ENCODE results near the gene HIPK2.

GRCh38 chr7:139713526-139714162 lies 64.2 kb downstream of the HIPK2 start:
- TF ChIP-seq, protein P1, sequence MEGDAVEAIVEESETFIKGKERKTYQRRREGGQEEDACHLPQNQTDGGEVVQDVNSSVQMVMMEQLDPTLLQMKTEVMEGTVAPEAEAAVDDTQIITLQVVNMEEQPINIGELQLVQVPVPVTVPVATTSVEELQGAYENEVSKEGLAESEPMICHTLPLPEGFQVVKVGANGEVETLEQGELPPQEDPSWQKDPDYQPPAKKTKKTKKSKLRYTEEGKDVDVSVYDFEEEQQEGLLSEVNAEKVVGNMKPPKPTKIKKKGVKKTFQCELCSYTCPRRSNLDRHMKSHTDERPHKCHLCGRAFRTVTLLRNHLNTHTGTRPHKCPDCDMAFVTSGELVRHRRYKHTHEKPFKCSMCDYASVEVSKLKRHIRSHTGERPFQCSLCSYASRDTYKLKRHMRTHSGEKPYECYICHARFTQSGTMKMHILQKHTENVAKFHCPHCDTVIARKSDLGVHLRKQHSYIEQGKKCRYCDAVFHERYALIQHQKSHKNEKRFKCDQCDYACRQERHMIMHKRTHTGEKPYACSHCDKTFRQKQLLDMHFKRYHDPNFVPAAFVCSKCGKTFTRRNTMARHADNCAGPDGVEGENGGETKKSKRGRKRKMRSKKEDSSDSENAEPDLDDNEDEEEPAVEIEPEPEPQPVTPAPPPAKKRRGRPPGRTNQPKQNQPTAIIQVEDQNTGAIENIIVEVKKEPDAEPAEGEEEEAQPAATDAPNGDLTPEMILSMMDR (IDR thresholded peaks at IDR 0.05; ENCODE audit: low read depth, low read length), result no peak
- no peak for TF ChIP-seq POLR2A (IDR thresholded peaks at IDR 0.05; ENCODE audit: extremely low read depth, insufficient read length)
- TF ChIP-seq MYC (IDR thresholded peaks at IDR 0.05; ENCODE audit: low read depth, low read length), result no peak

All from NB4 (cell line).